Measurements from ENCODE around the gene SIRPB2. TPM values are rescaled to one million over a fixed set of nuclear protein-coding genes. Genes with fewer than 3 reads are reported as not detected.

SIRPB2 gene
- total and polyA plus RNA-seq, 2 of the 8 experiments (the other 6 are each of a cell fraction or from before 2014, with no cell fraction given) = 0.28 TPM; not detected in 1

GRCh38 chr20:1539816-1540419 is 48.7 kb upstream of the SIRPB2 start (continued):
- TF ChIP-seq NANOG (IDR thresholded peaks at IDR 0.05; ENCODE audit: insufficient read depth, low read depth, low read length, poor library complexity, severe bottlenecking) (no peak), TEAD4 (IDR thresholded peaks at IDR 0.05; ENCODE audit: low read depth, low read length) (no peak), BCL11A (IDR thresholded peaks at IDR 0.05; ENCODE audit: low read depth in 2 of 2, low read length in 2 of 2) (no peak), KDM4A (IDR thresholded peaks at IDR 0.05; ENCODE audit: low read depth, low read length, severe bottlenecking) (no peak), EP300 (IDR thresholded peaks at IDR 0.05; ENCODE audit: borderline replicate concordance in 1 of 2, low read depth in 2 of 2, low read length in 2 of 2) (no peak), POLR2AphosphoS5 (IDR thresholded peaks at IDR 0.05; ENCODE audit: low read depth, low read length) (no peak), ZNF274 (IDR thresholded peaks at IDR 0.05; ENCODE audit: borderline replicate concordance, extremely low read depth, low read length) (no peak)

Measured in H1 (cell line).